GM21576 (cell line): ENCODE data around the gene CSMD2.

Experiments
- ATAC-seq: cut with Tn5 transposase; IDR thresholded peaks from one replicate; pipeline ENCODE4 v1.9.1; 2021; ENCODE audit warnings: mild to moderate bottlenecking, moderate library complexity; ENCODE audit not compliant: unreplicated experiment

Gene CSMD2

GRCh38 chr1:33906156-33906555 lies 258.9 kb downstream of the CSMD2 start:
- ATAC-seq, result no peak

GRCh38 chr1:33905241-33905640 lies 259.8 kb downstream of the CSMD2 start:
- no peak for ATAC-seq

GRCh38 chr1:33903210-33903589 lies 261.8 kb downstream of the CSMD2 start:
- ATAC-seq, result peak; percentile 40

- ATAC-seq, result peak; percentile 74
These were observed 262.4 kb downstream of the CSMD2 start for GRCh38 chr1:33902486-33903209.

DNA sequence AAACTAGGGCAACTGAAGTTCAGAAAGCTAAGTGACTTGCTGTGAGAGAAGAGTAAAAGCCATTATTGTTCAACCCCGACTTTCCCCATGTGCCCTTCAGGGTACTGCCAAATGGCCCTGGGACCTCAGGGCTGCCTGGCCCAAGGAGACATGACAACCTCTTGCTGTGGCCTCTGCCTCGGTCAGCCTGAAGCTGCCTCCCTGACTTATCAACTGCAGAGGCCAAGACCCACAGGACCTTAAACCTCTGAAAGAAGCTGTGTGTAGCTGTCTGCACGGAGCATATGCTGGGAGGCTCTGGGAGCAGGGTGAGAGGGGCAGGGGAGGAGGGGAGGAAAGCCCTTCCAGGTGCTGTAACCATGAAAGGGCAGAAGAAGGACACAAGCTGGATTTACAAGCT lies 265.3 kb downstream of the CSMD2 start:
- no peak for ATAC-seq

- no peak for ATAC-seq
These were observed 266.1 kb downstream of the CSMD2 start for GRCh38 chr1:33898881-33899280.

GRCh38 chr1:33898406-33898805 lies 266.6 kb downstream of the CSMD2 start:
- no peak for ATAC-seq

DNA sequence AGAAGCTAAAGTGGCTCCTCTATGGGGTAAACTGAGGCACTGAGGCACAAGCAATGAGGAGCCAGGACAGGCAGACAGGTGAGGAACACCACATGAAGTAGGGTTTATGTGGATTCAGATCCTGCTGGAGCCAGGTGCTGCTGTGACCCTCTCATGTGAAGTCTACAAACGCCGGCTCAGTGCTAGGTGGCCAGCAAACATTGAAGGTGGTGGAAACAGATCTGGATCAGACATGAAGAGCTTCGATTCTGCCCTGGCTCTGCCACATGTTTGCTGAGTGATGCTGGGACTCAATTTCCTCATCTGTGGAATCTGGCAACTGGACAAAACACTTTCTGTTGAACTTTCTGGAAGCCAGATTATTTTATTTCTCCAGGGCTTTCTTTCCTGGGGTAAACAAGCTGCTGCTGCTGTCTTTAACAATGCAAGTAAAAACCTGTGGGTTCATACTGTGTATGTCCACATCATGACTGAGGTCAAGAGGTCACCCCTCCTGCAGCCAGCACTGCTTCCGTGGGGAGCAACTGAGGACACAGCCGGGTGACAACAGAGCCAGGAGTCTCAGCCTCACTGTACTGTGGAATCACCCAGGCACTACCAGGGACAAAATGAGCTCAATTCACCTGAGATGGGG lies 267.8 kb downstream of the CSMD2 start:
- no peak for ATAC-seq

DNA sequence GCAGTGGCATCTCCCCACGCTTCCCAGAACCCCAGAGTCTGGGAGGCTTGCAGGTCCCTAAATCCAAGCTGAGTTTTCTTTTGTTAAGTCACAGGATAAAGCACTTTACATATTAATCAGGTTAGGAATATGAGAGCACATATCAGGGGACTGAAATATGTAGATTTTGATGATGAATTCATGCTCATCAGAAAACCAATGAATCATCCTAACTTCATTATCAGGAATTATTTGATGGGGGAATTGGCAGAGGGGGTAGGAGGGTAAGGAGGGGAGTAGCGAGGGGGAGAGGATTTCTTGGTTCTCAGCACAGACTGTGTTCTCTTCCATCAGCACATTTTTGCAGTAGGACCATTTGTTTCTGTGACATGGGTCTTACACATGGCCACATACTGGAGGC lies 269.1 kb downstream of the CSMD2 start:
- ATAC-seq, result no peak

- ATAC-seq, result no peak
These were observed 269.6 kb downstream of the CSMD2 start for GRCh38 chr1:33895396-33895795.

- no peak for ATAC-seq
These were observed 271.7 kb downstream of the CSMD2 start for GRCh38 chr1:33893147-33893830.

GRCh38 chr1:33886496-33886895 lies 278.5 kb downstream of the CSMD2 start:
- no peak for ATAC-seq

GRCh38 chr1:33880305-33880704 lies 284.7 kb downstream of the CSMD2 start:
- ATAC-seq, result no peak

- no peak for ATAC-seq
These were observed 286.6 kb downstream of the CSMD2 start for GRCh38 chr1:33878392-33878791.

- no peak for ATAC-seq
These were observed 287.9 kb downstream of the CSMD2 start for GRCh38 chr1:33876970-33877650.

DNA sequence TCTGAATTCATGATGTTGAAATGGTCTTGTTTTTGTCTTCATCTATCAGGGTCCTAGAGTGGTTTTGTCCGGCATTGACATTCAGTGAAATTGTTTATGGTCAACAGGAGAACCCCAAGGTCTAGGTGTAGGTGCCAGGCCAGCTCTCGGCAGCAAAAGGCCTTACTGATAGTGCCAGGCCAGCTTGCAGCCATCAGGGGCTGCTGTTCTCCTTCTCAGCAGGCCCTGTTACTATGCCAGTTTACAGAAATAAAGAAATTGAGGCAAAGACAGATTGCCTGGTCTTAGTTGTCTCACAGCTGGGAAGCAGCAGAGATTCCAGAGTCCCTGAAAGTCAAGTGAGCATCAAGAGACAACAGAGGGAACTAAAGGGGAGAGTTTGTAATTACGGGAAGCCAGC lies 289.2 kb downstream of the CSMD2 start:
- no peak for ATAC-seq

- no peak for ATAC-seq
These were observed 290.4 kb downstream of the CSMD2 start for GRCh38 chr1:33874636-33875035.

DNA sequence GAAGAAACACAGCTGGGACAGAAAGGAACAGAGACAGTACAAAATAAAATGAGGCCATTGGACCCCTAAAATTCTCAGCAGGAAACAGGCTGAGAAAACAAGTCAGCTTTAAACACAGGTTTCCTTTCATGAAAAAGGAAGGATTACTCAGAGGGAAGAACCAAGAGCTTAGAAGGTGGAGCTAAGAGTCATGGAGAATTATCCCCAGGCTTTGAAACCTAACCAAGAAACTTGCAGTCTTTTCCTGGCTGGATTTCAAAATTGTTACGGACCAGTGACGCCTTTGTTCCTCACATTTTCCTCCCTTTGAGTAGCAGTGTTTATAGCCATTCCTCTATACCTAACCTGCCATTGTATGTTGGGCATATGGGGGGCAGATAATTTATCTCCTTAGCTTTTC lies 292.3 kb downstream of the CSMD2 start:
- ATAC-seq, result no peak

- ATAC-seq, result no peak
These were observed 292.8 kb downstream of the CSMD2 start for GRCh38 chr1:33872275-33872674.

DNA sequence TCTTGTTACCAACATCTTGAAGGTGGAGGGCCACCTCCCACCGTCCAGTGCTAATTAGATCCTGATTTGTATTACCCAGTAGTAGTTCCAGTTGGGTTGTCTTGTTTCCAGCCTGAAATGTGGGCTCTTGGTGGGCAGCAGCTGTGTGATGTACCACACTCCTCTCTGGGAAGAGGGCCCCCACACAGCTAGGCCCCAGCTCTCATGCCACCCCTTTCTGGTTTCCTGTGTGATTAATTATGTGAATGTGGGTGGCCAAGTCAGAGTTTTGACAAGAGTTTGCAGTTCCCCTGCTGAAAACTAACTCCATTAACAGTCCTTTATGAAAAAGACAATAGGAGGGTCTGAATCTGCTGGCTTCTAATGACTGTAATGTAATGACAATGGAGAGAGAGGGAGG lies 297.3 kb downstream of the CSMD2 start:
- ATAC-seq, result no peak

GRCh38 chr1:33866281-33866680 lies 298.7 kb downstream of the CSMD2 start:
- no peak for ATAC-seq
